ENCODE data around the gene SLC25A4.

Gene SLC25A4

GRCh38 chr4:185134307-185134869, 8.7 kb upstream of the SLC25A4 start:
- Mint-ChIP-seq H3K9me3 (no peaks in the 10 kb centered on the region), H3K4me1 (ENCODE audit: low read depth) (no peaks in the 10 kb centered on the region), H3K27me3 (peaks cover 48% of the 10 kb centered on the region), H3K4me3 (no peak overlapping the region), H3K27ac (no peak overlapping the region), H3K36me3 (ENCODE audit: low read depth) (no peaks in the 10 kb centered on the region)
- intact Hi-C loops (cut with micrococcal nuclease) = loop anchor here (2.0 kb wide), 1 partner anchor 94 kb away; no protein-coding TSS in a partner anchor

GRCh38 chr4:185137233-185137925, 5.7 kb upstream of the SLC25A4 start:
- H3K4me1 Mint-ChIP-seq (ENCODE audit: low read depth) = peaks cover under 1% of the 10 kb centered on the region
- H3K27me3 Mint-ChIP-seq = peaks cover 46% of the 10 kb centered on the region
- H3K9me3 Mint-ChIP-seq = no peaks in the 10 kb centered on the region
- no peak overlapping the region for H3K4me3 Mint-ChIP-seq
- intact Hi-C loops (cut with micrococcal nuclease) = no loop called here
- H3K36me3 Mint-ChIP-seq (ENCODE audit: low read depth) = no peaks in the 10 kb centered on the region
- no peak overlapping the region for H3K27ac Mint-ChIP-seq

GRCh38 chr4:185138161-185138560, 4.9 kb upstream of the SLC25A4 start:
- H3K4me3 Mint-ChIP-seq = no peak overlapping the region
- H3K27me3 Mint-ChIP-seq = peaks cover 50% of the 10 kb centered on the region
- H3K4me1 Mint-ChIP-seq (ENCODE audit: low read depth) = peaks cover 5% of the 10 kb centered on the region
- no peaks in the 10 kb centered on the region for H3K9me3 Mint-ChIP-seq
- intact Hi-C loops (cut with micrococcal nuclease) = no loop called here
- H3K36me3 Mint-ChIP-seq (ENCODE audit: low read depth) = no peaks in the 10 kb centered on the region
- no peak overlapping the region for H3K27ac Mint-ChIP-seq

GRCh38 chr4:185139736-185140135, 3.3 kb upstream of the SLC25A4 start:
- Mint-ChIP-seq H3K9me3 (no peaks in the 10 kb centered on the region), H3K27ac (no peak overlapping the region), H3K4me1 (ENCODE audit: low read depth) (peaks cover 5% of the 10 kb centered on the region), H3K27me3 (peaks cover 66% of the 10 kb centered on the region), H3K36me3 (ENCODE audit: low read depth) (no peaks in the 10 kb centered on the region), H3K4me3 (no peak overlapping the region)
- intact Hi-C loops (cut with micrococcal nuclease) = no loop called here

GRCh38 chr4:185141777-185142176, 1.3 kb upstream of the SLC25A4 start:
- peaks cover 5% of the 10 kb centered on the region for H3K4me1 Mint-ChIP-seq (ENCODE audit: low read depth)
- intact Hi-C loops (cut with micrococcal nuclease) = no loop called here
- peaks cover 69% of the 10 kb centered on the region for H3K27me3 Mint-ChIP-seq
- H3K4me3 Mint-ChIP-seq = no peak overlapping the region
- no peaks in the 10 kb centered on the region for H3K9me3 Mint-ChIP-seq
- no peaks in the 10 kb centered on the region for H3K36me3 Mint-ChIP-seq (ENCODE audit: low read depth)
- no peak overlapping the region for H3K27ac Mint-ChIP-seq

- peak overlapping the region; percentile 62 for H3K4me3 Mint-ChIP-seq
- peaks cover 65% of the 10 kb centered on the region for H3K27me3 Mint-ChIP-seq
- no peak overlapping the region for H3K27ac Mint-ChIP-seq
- H3K36me3 Mint-ChIP-seq (ENCODE audit: low read depth) = no peaks in the 10 kb centered on the region
- H3K4me1 Mint-ChIP-seq (ENCODE audit: low read depth) = peaks cover 5% of the 10 kb centered on the region
- intact Hi-C loops (cut with micrococcal nuclease) = no loop called here
- no peaks in the 10 kb centered on the region for H3K9me3 Mint-ChIP-seq
Measured at GRCh38 chr4:185142564-185142911, 528 bp upstream of the SLC25A4 start.

GRCh38 chr4:185143601-185143969, 519 bp downstream of the SLC25A4 start:
- Mint-ChIP-seq H3K4me1 (ENCODE audit: low read depth) (peaks cover 5% of the 10 kb centered on the region), H3K4me3 (peak overlapping the region; percentile 6), H3K36me3 (ENCODE audit: low read depth) (no peaks in the 10 kb centered on the region), H3K27me3 (peaks cover 56% of the 10 kb centered on the region), H3K9me3 (no peaks in the 10 kb centered on the region), H3K27ac (no peak overlapping the region)
- intact Hi-C loops (cut with micrococcal nuclease) = no loop called here

GRCh38 chr4:185144601-185145240, 1.7 kb downstream of the SLC25A4 start:
- Mint-ChIP-seq H3K36me3 (ENCODE audit: low read depth) (no peaks in the 10 kb centered on the region), H3K4me1 (ENCODE audit: low read depth) (peaks cover 5% of the 10 kb centered on the region), H3K4me3 (no peak overlapping the region), H3K27ac (no peak overlapping the region), H3K9me3 (no peaks in the 10 kb centered on the region), H3K27me3 (peaks cover 49% of the 10 kb centered on the region)
- intact Hi-C loops (cut with micrococcal nuclease) = no loop called here

GRCh38 chr4:185145572-185145971, 2.5 kb downstream of the SLC25A4 start:
- Mint-ChIP-seq H3K9me3 (no peaks in the 10 kb centered on the region), H3K27me3 (peaks cover 48% of the 10 kb centered on the region), H3K4me1 (ENCODE audit: low read depth) (peaks cover 5% of the 10 kb centered on the region), H3K36me3 (ENCODE audit: low read depth) (no peaks in the 10 kb centered on the region), H3K27ac (no peak overlapping the region), H3K4me3 (no peak overlapping the region)
- intact Hi-C loops (cut with micrococcal nuclease) = no loop called here

GRCh38 chr4:185149392-185149791, 6.3 kb downstream of the SLC25A4 start:
- Mint-ChIP-seq H3K4me1 (ENCODE audit: low read depth) (no peaks in the 10 kb centered on the region), H3K27ac (no peak overlapping the region), H3K4me3 (no peak overlapping the region), H3K27me3 (peaks cover 18% of the 10 kb centered on the region), H3K36me3 (ENCODE audit: low read depth) (peaks cover 16% of the 10 kb centered on the region), H3K9me3 (no peaks in the 10 kb centered on the region)
- intact Hi-C loops (cut with micrococcal nuclease) = no loop called here

- Mint-ChIP-seq H3K36me3 (ENCODE audit: low read depth) (peaks cover 16% of the 10 kb centered on the region), H3K27ac (no peak overlapping the region), H3K9me3 (no peaks in the 10 kb centered on the region), H3K27me3 (peaks cover 4% of the 10 kb centered on the region), H3K4me3 (no peak overlapping the region), H3K4me1 (ENCODE audit: low read depth) (no peaks in the 10 kb centered on the region)
- intact Hi-C loops (cut with micrococcal nuclease) = no loop called here
Measured at GRCh38 chr4:185151296-185151695, 8.2 kb downstream of the SLC25A4 start.

- Mint-ChIP-seq H3K36me3 (ENCODE audit: low read depth) (peaks cover 39% of the 10 kb centered on the region), H3K4me1 (ENCODE audit: low read depth) (peaks cover 10% of the 10 kb centered on the region), H3K9me3 (no peaks in the 10 kb centered on the region), H3K27ac (no peak overlapping the region), H3K4me3 (no peak overlapping the region), H3K27me3 (no peaks in the 10 kb centered on the region)
- intact Hi-C loops (cut with micrococcal nuclease) = no loop called here
Measured at GRCh38 chr4:185165605-185166063, 22.6 kb downstream of the SLC25A4 start.

GRCh38 chr4:185167234-185167633, 24.2 kb downstream of the SLC25A4 start:
- H3K27me3 Mint-ChIP-seq = no peaks in the 10 kb centered on the region
- H3K27ac Mint-ChIP-seq = no peak overlapping the region
- H3K4me3 Mint-ChIP-seq = no peak overlapping the region
- H3K4me1 Mint-ChIP-seq (ENCODE audit: low read depth) = peaks cover 10% of the 10 kb centered on the region
- H3K36me3 Mint-ChIP-seq (ENCODE audit: low read depth) = peaks cover 39% of the 10 kb centered on the region
- intact Hi-C loops (cut with micrococcal nuclease) = no loop called here
- H3K9me3 Mint-ChIP-seq = no peaks in the 10 kb centered on the region

GRCh38 chr4:185171373-185172071, 28.5 kb downstream of the SLC25A4 start:
- intact Hi-C loops (cut with micrococcal nuclease) = no loop called here
- H3K4me3 Mint-ChIP-seq = no peak overlapping the region
- no peaks in the 10 kb centered on the region for H3K27me3 Mint-ChIP-seq
- H3K4me1 Mint-ChIP-seq (ENCODE audit: low read depth) = no peaks in the 10 kb centered on the region
- H3K9me3 Mint-ChIP-seq = no peaks in the 10 kb centered on the region
- H3K36me3 Mint-ChIP-seq (ENCODE audit: low read depth) = peaks cover 44% of the 10 kb centered on the region
- H3K27ac Mint-ChIP-seq = no peak overlapping the region
